Progenitor cell of endocrine pancreas (in vitro differentiated cells): ENCODE data around the gene ITSN2. TPM values are rescaled to one million over a fixed set of nuclear protein-coding genes. Genes with fewer than 3 reads are reported as not detected.
"Not testable (repeated sequence)": the region's sequence is repeated elsewhere in the genome, so short reads cannot be mapped to it uniquely, and the experiment has no call there.

ENCODE experiments used
- DNase-seq: peaks from one replicate; pipeline ENCODE4 v3.0.0; 2021; ENCODE audit warnings: low spot score; ENCODE audit not compliant: unreplicated experiment
- H3K27ac Mint-ChIP-seq: 2 replicates; pipeline ENCODE4 v1.8.0; 2021; ENCODE audit warnings: mild to moderate bottlenecking, moderate library complexity, mixed read lengths
- H3K27me3 Mint-ChIP-seq: 2 replicates; pipeline ENCODE4 v1.8.0; 2021; ENCODE audit warnings: mixed read lengths
- H3K36me3 Mint-ChIP-seq: 2 replicates; pipeline ENCODE4 v1.8.0; 2022; ENCODE audit warnings: mixed read lengths; ENCODE audit not compliant: insufficient read depth
- H3K4me1 Mint-ChIP-seq: 2 replicates; pipeline ENCODE4 v1.8.0; 2021; ENCODE audit warnings: low read depth, mixed read lengths
- H3K4me3 Mint-ChIP-seq: 2 replicates; pipeline ENCODE4 v1.8.0; 2021; ENCODE audit warnings: low read depth, mild to moderate bottlenecking, moderate library complexity, mixed read lengths
- H3K9me3 Mint-ChIP-seq: 2 replicates; pipeline ENCODE4 v1.8.0; 2021; ENCODE audit warnings: low read depth, mixed read lengths
- CTCF ChIP-seq: fragments of 200-600 bp; sonication (generic); IDR thresholded peaks from one replicate; pipeline ENCODE4 v1.5.0; 2021; ENCODE audit warnings: antibody characterized with exemption, mild to moderate bottlenecking; ENCODE audit not compliant: unreplicated experiment
- total RNA-seq: library from RNA; stranded (reverse); gene quantifications from 2 replicates; pipeline ENCODE4 v1.2.1, GENCODE V29; 2021

Gene ITSN2
- total RNA-seq, 1 donor from 2014 or later, result 26.7 TPM

DNA sequence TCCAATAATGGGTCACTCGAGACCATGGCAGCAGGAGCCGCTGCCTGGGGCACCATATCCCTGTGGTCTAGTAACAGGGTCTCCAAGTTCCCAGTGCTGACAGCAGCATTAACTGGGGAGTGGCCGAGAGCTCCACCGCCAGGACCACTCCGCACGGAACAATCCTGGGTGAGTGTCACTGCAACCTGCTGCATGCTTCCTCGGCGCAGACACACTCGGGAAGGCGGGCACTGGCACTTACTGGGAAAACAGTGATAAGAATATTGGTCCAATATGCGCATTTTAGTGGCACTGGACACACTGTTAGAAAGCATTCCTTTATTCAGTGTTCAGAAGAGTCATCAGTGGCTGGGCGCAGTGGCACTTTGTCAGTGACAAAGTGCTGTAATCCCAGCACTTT lies 155.8 kb downstream of the ITSN2 start:
- Mint-ChIP-seq H3K9me3 (no peaks in the 10 kb centered on the region), H3K4me3 (no peak overlapping the region), H3K4me1 (no peaks in the 10 kb centered on the region), H3K27me3 (peaks cover 6% of the 10 kb centered on the region), H3K27ac (no peak overlapping the region), H3K36me3 (peaks cover 15% of the 10 kb centered on the region)
- no peak for DNase-seq
- no peak for TF ChIP-seq CTCF

- Mint-ChIP-seq H3K4me1 (no peaks in the 10 kb centered on the region), H3K4me3 (no peak overlapping the region), H3K27ac (no peak overlapping the region), H3K36me3 (peaks cover 13% of the 10 kb centered on the region), H3K9me3 (peaks cover 5% of the 10 kb centered on the region), H3K27me3 (peaks cover 12% of the 10 kb centered on the region)
- TF ChIP-seq CTCF, result no peak
- no peak for DNase-seq
Measured at GRCh38 chr2:24203787-24204150, 156.6 kb downstream of the ITSN2 start.

DNA sequence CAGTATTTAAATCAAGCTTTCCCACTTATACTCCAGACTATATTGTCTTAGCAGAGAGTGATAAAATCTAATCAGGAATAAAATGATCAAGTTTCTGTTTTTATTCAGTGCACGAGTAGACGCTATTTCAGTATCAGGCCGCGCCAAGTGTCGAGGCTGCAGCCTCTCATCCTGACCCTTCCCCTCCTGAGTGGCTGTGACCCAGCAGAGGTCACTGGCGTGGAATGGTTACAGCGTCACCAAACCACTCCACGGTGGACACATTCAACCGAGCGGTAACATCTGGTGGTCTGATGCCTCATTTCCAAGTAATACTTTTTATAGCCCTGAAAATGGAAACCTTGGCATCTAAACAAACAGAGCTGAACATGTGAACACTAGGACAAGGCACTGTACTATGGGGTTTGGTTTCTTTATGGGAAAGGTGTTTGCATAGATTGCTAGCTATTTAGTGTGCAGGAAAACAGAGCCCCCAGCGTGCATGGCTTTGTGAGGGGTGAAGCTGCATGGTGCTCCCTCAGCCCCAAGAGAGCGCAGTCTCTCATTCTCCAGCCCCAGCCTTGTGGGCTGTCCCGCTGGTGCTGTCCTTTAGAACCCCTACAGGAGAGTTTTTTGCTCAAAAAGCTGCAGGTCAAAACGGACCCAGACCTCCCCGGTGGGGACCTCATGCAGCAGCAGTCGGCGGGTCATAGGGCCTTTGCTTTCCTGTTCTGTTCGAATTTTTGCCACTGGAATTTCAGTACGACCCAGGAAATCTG lies 157.1 kb downstream of the ITSN2 start:
- peaks cover 12% of the 10 kb centered on the region for H3K36me3 Mint-ChIP-seq
- H3K27ac Mint-ChIP-seq, result no peak overlapping the region
- H3K27me3 Mint-ChIP-seq, result peaks cover 14% of the 10 kb centered on the region
- DNase-seq, result no peak
- H3K4me3 Mint-ChIP-seq, result no peak overlapping the region
- H3K9me3 Mint-ChIP-seq, result peaks cover 5% of the 10 kb centered on the region
- H3K4me1 Mint-ChIP-seq, result no peaks in the 10 kb centered on the region
- TF ChIP-seq CTCF, result no peak

DNA sequence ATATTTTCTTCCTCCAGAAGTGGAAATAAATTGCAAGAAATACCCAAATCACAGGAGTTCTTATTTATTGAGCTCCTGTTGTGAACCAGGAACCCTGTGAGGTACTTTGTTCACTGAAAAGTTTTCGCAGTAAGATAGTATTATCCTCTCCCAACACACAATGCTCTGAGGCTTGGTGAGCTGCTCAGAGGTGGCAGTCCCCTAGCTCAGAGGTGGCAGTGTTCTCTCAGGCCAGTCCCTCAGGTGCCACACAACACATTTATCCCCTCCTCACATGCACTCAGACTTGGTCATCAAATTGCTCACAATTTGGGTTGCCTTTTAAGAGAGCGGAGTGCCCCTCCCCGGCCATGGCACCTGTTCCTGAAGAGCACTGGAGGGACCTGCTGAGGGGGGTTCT lies 159.5 kb downstream of the ITSN2 start:
- peaks cover 19% of the 10 kb centered on the region for H3K27me3 Mint-ChIP-seq
- no peaks in the 10 kb centered on the region for H3K4me1 Mint-ChIP-seq
- no peak overlapping the region for H3K4me3 Mint-ChIP-seq
- DNase-seq, result no peak
- no peak overlapping the region for H3K27ac Mint-ChIP-seq
- H3K9me3 Mint-ChIP-seq, result peaks cover 5% of the 10 kb centered on the region
- peaks cover 12% of the 10 kb centered on the region for H3K36me3 Mint-ChIP-seq
- TF ChIP-seq CTCF, result no peak

DNA sequence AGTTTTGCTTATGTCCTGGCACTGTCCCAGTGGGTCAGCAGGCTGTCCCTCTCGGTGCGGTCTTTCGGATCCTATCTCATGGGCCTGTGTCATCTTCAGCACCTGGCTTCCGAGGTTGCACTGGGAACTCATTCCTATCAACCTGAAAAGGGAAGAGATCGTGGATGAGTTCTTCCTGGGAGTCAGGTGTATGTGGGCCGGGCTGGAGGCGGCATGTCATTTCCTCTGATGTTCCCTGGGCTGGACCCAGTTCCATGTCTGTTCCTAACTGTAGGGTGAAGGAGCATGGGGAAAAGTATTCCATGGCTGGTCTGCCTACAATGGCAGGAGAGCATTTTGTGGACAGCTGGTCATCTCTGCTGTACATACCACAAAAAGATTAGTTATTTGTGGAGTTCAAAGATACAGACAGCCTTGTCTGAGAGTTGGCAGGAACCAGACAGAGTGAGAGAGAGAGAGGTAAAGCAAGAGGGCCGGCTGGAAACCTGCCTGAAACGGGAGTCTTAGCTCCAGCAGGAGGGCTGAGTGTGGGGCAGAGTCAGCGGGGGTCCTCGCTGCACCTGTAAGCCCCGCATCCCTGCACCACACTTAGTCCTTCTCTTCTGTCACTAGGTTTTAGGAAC lies 160.3 kb downstream of the ITSN2 start:
- H3K4me1 Mint-ChIP-seq, result no peaks in the 10 kb centered on the region

GRCh38 chr2:24197213-24197612 lies 163.1 kb downstream of the ITSN2 start:
- H3K4me3 Mint-ChIP-seq, H3K36me3 Mint-ChIP-seq, DNase-seq, H3K4me1 Mint-ChIP-seq, H3K9me3 Mint-ChIP-seq, H3K27ac Mint-ChIP-seq: not testable (repeated sequence)
- H3K27me3 Mint-ChIP-seq, result peaks cover 28% of the 10 kb centered on the region

More for the DNA sequence above, 160.3 kb downstream of the ITSN2 start:
- H3K27ac Mint-ChIP-seq, result no peak overlapping the region
- H3K9me3 Mint-ChIP-seq, result peaks cover 5% of the 10 kb centered on the region
- no peak overlapping the region for H3K4me3 Mint-ChIP-seq
- H3K36me3 Mint-ChIP-seq, result peaks cover 9% of the 10 kb centered on the region
- peaks cover 19% of the 10 kb centered on the region for H3K27me3 Mint-ChIP-seq
- no peak for TF ChIP-seq CTCF
- DNase-seq, result no peak
